Lower leg skin (tissue), 3 donors: Measurements from ENCODE around the gene SZT2.

Experiments used
- POLR2A ChIP-seq, 2 donors: fragments of 450-650 bp; IDR thresholded peaks; one replicate each; pipeline ENCODE4 v1.6.1; 2016 to 2017; ENCODE audit warnings: antibody characterized with exemption in 2 of 2, mild to moderate bottlenecking in 1 of 2, moderate library complexity in 1 of 2
- TF ChIP-seq, protein P1 (sequence below), 3 donors: fragments of 450-650 bp; IDR thresholded peaks; one replicate each; pipeline ENCODE4 v1.5.1; 2016; ENCODE audit warnings: antibody characterized with exemption in 3 of 3, mild to moderate bottlenecking in 3 of 3, moderate library complexity in 2 of 3

GRCh38 chr1:43446881-43447835, 57.5 kb downstream of the SZT2 start:
- no peak for TF ChIP-seq POLR2A (IDR thresholded peaks at IDR 0.05)
- TF ChIP-seq, protein P1, sequence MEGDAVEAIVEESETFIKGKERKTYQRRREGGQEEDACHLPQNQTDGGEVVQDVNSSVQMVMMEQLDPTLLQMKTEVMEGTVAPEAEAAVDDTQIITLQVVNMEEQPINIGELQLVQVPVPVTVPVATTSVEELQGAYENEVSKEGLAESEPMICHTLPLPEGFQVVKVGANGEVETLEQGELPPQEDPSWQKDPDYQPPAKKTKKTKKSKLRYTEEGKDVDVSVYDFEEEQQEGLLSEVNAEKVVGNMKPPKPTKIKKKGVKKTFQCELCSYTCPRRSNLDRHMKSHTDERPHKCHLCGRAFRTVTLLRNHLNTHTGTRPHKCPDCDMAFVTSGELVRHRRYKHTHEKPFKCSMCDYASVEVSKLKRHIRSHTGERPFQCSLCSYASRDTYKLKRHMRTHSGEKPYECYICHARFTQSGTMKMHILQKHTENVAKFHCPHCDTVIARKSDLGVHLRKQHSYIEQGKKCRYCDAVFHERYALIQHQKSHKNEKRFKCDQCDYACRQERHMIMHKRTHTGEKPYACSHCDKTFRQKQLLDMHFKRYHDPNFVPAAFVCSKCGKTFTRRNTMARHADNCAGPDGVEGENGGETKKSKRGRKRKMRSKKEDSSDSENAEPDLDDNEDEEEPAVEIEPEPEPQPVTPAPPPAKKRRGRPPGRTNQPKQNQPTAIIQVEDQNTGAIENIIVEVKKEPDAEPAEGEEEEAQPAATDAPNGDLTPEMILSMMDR (IDR thresholded peaks at IDR 0.05) = no peak
